Inflammatory macrophage (primary cell): Measurements from ENCODE around the gene CLPSL2.

ENCODE experiments used
- DNase-seq, 2 donors: peaks; one replicate each; pipeline ENCODE4 v3.0.0-alpha.2; 2020 to 2022

CLPSL2 gene

DNA sequence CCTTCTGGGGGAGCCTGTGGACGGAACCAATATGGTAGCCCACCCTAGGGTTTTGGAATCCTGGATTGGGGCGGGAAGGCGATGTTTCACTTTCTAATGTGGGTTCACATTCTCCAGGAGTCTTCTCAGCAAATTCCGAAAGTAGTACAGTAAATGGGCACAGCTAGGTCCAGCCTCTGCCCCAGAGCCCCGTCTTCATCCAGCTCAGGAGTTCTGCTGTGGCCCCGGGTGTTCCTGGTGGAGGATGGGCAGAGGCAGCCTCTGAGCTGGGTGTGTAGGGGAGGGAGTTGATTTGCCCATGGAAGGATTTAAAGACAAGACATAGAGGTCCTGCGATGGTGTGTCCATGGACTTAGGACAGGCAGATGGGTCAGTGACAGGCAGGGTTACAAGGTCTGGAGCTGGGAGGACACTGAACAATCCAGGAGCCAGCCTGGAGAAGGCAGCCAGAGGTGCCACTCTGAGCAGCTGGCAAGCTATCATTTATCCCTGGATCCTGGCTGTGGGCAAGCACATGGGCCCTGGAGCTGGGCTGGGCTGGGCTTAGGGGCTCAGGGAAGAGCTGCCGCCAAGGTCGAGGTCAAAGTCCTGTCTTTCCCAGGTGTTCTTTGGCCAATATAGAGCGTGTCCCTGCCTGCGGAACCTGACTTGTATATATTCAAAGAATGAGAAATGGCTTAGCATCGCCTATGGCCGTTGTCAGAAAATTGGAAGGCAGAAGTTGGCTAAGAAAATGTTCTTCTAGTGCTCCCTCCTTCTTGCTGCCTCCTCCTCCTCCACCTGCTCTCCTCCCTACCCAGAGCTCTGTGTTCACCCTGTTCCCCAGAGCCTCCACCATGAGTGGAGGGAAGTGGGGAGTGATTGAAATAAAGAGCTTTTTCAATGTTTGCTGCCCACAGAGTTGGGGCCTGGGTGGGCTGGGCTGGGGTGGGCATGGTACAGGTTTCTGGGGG lies 11.1 kb downstream of the CLPSL2 start:
- DNase-seq, result no peak

DNA sequence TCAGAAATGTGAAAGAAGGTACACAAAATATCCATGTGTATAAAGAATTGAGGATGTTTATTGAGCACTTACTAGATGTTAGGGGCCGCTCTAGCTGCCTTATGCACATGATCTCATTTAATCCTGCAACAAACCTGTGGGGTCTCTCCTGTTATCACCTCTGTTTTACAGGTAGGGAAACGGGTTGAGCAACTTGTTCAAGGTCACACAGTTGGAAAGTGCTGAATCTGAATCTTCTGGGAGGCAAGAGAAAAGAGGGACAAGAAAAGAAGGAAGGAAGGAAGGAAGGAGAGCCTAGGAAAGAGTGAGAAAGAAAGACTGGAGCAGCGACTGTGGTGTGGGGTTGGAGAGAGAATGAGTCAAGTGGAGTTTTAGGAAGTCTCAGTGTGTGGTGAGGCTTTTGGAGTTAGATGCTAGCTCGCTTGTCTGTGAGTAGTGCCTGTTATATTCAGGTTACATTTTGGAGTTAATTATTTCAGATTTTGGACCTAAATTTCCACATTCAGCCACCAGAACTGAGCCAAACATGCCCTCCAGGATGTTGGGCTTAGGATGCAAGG lies 12.1 kb downstream of the CLPSL2 start:
- DNase-seq, result no peak

DNA sequence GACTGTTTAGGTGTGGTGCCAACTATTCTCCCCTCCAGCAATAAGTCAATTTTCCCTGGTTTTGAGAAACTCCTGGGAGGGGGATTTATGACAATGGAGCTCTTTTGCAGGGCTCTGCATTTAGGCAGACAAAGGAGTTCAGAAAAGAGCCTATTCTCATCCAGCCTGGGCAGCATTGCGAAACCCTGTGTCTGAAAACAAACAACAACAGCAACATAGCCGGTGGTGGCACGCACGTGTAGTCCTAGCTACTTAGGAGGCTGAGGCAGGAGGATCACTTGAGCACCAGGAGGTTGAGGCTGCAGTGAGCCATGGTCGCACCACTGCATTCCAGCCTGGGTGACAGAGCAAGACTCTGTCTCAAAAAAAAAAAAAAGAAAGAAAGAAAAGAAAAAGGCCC lies 14.3 kb downstream of the CLPSL2 start:
- no peak for DNase-seq

DNA sequence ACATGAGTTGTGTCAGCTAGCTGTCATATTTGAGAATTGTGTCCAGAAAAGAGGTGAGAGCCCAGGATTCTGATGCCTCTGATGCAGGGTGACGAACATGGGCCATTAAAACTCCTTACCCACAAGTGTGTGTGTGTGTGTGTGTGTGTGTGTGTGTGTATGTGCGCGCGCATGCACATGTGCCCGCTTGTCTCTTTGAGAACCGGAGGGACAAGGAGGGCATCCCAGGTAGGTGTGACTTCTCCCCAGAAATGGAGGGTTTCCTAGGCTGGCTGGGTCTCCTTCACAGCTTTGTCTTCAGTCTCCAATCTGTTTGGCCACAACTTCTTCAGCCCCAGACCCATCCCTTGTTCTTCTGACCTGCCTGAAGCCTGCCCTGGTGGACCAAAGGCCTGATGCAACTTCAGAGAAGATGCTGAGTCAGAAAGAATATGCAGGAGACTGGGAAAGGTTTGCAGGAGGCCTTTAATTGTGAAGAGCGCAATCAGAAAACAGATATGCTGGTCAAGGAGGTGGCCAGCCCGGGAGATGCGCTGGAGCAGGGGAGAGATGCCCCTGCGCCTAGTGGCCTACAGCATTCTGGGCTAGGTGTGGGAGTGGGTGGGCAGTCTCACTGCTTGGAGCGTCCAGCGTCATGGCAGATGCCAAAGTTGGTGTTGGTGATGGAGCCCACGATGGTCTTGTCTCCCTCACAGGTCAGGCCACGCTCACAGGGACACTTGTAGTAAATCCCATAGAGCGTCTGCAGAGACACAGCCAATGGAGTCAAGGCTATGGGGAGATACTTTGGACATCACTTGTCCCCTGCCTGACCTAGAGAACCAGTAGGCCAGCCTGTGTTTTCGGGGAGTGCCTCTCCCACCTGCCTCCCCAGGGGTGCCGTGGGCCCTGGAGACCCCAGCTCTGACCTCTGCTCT lies 18.4 kb downstream of the CLPSL2 start:
- DNase-seq, result no peak

DNA sequence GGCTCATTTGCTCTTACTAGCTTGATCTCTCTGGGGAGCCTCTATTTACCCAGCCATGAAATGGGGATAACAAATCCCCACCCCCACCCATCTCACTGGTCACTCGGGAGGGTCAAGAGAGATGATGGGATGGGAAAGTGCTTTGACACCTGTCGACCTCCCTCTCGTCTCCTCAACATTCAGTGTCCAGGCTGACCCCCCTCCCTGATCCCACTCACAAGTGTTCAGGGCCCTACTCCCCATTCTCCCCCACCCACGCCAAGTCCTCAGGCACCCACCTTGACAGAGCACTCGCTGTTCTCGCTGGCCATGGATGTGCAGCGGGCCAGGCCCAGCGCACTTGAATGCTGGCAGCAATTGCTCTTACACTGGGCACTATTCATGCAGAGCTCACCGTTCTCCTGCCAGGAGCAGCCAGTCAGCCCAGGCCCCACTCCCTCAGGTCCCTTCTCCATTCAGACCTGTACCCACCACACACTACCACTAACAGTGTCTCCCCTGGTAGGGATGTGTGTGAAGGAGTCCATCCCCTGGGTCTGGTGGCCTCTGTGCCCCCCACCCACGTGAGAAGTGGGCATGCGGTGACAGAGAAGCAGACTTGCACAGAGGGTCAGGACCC lies 19.2 kb downstream of the CLPSL2 start:
- no peak for DNase-seq

DNA sequence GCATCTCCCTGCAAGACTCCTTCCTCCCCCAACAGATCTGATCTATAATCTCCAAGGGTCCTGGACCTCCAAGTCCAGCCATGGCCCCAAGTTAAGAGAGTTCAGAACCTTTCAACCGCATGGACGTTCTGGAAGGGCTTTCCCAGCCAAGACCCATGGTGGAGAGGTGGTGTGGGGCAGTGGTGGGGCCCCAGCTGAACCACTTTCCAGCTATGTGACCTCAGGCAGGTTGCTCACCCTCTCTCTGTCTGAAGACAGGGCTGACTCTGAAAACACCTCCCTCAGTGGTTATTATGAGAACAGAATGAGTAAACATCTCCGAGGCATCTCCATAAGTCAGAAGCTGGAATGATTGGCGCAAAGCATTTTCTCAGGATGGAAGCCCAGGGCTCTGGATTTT lies 19.8 kb downstream of the CLPSL2 start:
- no peak for DNase-seq

DNA sequence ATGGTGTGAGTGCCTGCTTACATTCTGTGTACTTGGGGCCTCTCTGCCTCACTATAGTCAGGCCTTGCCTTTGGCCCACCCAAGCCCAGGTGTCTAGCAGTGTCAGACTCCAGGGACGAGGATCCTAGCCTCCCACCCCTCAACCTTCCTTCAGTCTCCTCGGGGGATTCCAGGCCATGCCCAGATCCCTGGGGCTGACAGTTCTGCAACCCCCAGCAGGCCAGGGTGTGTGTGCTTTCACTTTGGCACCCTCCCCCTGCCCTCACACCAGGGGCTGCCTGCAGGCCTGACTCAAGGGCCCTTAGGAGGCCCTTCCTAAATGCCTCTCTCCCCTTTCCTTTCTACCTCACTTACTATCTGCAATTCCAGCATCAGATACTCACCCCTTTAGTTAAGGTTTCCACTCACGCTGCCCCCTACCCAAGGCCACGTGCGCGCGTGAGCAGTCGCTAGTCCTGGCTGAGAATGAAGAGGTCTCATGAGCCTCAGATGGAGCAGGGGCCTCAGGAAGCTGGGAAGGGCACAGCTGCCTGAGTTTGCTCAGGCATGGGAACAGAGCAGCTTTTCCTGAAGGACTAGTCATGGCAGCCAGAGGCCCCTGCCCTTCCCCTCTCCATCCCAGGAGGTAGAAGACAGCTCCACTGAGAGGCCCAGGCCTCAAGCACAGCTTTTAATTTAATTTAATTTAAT lies 21.6 kb downstream of the CLPSL2 start:
- no peak for DNase-seq

DNA sequence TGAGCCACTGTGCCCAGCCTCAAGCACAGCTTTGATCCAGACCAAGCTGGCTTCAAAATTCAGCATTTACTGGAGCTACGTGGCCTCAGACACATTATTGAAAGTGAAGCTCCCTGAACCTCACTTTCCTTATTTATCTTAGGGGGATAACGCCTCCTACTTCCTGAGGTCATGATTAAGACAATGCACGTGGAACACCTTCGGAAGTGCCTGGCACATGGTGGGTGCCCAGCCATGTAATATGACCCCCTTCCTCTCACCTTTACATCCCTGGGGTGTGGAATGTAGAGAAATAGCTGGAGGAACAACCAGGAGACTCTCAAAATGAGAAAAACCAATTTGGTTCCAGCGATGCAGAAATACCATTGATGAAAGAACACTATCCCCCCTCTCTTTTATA lies 22.3 kb downstream of the CLPSL2 start:
- no peak for DNase-seq

DNA sequence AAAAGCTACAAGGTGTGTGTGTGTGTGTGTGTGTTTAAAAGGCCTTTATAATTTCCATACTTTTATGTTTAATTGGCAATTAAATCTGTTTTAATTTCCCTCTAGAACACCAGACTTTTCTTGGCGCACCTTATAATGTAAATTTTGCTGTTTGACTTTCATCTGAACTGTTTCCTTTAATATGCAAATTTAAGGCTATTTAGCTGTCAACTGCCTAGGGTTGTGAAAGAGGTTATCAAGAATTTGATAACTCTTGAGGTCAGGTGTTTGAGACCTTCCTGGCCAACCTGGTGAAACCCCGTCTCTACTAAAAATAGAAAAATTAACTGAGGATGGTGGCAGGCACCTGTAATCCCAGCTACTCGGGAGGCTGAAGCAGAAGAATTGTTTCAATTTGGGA lies 24.8 kb downstream of the CLPSL2 start:
- DNase-seq, result no peak

DNA sequence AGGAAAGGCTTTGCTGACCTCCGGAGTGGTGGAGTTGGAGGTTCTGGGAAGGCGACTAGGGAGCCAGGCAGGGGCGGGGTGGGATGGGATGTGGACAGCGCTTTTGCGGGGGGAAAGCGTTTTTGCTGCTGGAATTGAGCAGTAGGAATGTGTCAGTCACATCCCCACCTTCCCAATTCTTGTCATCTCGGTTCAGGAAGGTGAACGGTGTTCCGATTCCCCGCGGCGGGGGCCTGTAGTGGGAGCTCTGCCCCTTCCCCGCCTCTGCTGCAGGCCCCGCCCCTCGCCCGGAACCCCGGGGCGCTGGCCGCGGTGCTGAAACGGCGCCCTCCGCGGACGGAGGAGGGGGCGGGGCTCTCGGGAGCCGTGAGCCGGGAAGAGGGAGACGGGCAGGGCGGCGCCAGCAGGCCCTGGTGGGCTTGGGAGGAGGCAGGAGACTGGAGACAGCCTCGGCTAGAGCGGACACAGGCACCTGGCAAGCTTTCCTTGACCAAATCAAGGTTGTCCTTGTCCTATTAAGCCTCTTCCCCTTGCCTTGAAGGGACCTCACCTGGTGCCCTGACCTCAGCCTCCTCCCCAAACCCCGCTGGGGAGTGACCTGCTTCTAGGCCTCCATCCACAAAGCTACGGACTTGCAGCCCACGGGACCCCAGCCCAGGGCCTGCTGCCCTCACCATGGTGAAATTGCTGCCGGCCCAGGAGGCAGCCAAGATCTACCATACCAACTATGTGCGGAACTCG lies 28.8 kb downstream of the CLPSL2 start, which contains the start of gene LHFPL5:
LHFPL5 (plus strand) TSS at position 357 of the 741 bp plus-strand sequence; CDS start at position 676, 319 bp downstream.
- DNase-seq, result peak; percentile 14 to 24

DNA sequence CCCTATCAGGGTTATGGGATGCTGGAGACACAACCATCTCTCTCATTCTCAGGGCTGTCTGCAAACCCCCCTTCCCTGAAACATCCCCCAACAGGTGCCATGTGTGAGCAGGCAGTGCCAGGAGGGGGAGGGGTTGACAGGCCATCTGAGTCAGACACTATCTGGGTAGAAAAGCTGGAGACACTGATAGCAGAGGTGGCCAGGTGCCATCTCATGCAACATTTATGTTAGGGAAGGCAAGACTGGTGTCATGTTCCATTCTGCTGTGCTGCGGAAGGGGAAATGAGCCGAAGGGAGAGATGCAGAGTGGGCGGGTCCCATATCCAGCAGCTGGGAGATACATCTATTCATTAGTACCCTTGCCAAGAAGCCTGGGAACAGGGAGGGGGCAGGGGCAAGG lies 32.3 kb downstream of the CLPSL2 start:
- DNase-seq, result no peak

DNA sequence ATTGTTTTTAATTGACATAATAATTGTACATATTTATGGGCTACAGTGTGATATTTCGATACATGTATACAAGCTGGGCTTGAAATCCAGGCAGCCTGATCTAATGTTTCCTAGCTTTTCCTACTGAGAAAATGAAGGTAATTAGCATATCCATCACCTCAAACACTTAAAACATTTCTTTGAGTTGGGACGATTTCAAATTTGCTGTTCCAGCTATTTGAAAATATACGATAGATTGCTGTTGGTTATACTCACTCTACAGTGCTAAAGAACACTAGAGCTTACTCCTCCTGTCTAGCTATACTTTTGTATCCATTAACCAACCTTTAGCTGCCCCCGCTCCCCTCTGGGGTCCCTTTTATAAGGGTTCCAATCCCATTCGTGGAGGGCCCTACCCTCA lies 33.4 kb downstream of the CLPSL2 start:
- DNase-seq, result no peak

DNA sequence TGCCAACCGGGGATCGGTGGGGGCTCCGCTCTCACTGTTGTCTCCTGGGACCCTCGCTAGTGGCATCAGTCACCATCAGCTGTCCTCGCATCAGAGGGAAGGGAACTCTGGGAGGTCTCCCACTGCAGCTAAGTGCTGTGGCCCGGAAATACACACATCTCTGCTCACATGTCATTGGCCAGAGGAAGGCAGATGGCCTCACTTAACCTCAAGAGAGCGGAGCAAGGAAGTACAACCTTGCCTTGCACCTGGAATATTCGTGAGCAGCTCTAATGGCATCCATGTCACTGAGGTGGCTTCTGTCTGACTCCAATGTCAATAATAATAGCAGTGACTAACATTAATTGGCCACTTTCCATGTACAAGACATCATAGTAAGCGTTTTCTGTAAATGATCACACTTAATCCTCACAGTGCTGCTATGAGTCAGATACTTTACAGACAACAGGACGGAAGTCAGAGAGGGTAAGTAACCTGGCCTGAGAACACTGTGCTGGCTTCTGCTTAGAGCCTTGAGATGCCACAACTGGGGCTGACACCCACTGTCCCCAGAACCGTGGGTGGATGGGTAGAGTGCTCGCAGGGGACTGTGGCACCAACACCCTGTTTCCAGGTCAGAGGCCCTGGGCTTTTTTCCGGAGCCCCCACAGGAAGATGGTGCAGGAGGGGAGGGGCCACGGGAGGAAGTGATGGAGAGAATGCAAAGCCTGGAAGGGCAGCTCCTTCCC lies 34.7 kb downstream of the CLPSL2 start:
- DNase-seq, result no peak

DNA sequence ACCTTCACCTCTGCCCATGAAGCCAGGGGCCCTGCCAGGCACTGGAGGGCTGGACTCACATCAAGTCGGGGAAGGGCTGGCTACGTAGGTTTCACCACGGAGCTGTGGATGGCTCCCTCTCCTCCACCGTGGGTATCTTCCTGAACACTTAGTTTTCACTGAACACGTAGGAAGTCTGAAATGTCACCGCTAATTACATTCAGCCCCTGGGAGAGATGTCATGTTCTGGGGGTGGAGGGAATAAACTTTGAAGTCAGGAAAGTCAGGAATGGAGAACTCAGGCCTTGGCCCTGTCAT lies 35.2 kb downstream of the CLPSL2 start:
- DNase-seq, result no peak

DNA sequence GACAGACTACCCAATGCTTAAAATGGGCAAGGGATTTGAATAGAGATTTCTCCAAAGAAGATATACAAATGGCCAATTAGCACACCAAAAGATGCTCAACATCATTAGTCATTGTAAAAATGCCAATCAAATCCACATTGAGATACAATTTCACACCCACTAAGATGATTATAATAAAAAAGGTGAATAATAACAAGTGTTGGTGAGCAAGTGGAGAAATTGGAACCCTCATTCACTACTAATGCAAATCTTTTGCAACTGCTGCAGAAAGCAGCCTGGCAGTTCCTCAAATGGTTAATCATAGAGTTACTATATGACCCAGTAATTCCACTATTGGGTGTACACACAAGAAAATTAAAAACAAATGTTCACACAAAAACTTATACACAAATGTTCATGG lies 41.1 kb downstream of the CLPSL2 start:
- DNase-seq, result no peak

DNA sequence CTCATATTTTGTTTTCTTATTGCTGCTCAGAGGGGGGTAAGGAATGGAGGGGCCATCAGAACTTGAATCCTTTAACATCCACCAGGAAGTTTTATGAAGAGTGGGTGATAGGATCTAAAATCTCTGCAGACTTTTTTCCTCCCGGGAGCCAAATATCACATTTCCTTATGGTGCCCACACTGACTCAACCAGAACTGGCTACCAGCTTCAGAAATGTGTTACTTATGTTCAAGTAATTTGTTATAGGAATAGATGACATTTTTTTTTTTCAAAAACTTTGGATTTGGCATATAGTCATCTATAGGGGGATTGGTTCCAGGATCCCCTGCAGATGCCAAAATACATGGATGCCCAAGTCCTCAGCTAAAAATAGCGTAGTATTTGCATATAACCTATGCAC lies 47.2 kb downstream of the CLPSL2 start:
- no peak for DNase-seq

DNA sequence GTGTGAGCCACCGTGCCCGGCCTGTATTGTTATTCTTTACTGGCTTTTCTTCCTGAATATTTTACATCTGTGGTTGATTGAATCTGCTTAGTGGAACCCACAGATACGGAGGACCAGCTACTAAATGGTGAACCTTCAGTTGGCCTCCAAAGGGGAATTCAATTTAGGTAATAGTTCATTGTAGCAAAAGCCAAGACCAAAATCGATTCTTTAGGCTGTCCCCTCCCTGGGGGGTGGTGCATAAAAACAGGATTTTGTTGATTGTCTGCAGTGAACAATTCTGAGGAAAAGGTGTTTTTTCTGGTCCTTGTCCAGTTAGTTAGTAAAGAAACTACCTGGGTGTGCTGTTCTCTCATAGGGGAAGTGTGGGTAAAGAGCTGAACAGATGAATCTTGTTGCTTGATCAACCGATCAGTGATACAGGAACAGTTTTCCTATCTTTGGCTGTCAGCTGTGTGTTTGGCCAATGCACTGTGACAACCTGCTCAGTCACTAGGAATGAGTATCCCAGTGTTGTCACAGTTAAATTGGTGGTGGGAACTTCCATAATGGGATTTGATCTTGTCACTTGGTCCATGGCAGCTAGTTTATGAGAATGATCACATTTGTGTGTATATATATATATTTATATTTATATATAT lies 48.3 kb downstream of the CLPSL2 start:
- no peak for DNase-seq
